WTC11 (cell line): ENCODE measurements around the gene QPCTL. TPM values are rescaled to one million over a fixed set of nuclear protein-coding genes. Genes with fewer than 3 reads are reported as not detected.

ENCODE experiments used
- ATAC-seq: fragments of 200-7000 bp; cut with Tn5 transposase; 2 replicates; pipeline ENCODE4 v1.10.0; 2021; ENCODE audit warnings: mild to moderate bottlenecking, moderate library complexity
- CTCF ChIA-PET: fragments of 300-600 bp; sonication (Branson Sonifier 250); formaldehyde crosslinking; loops from one replicate; lab custom pipeline; 2021; ENCODE audit warnings: antibody characterized with exemption; lab: Charles Lee
- POLR2A ChIA-PET: fragments of 350-600 bp; sonication (Branson Sonifier 250); formaldehyde crosslinking; loops from one replicate; lab custom pipeline; 2021; ENCODE audit warnings: antibody characterized with exemption; lab: Charles Lee
- DNase-seq: peaks from one replicate; pipeline ENCODE4 v3.0.0; 2021; ENCODE audit warnings: low spot score
- H3K27ac Mint-ChIP-seq: 2 replicates; pipeline ENCODE4 v1.8.0; 2021; ENCODE audit warnings: mixed read lengths
- H3K27me3 Mint-ChIP-seq: 2 replicates; pipeline ENCODE4 v1.8.0; 2021; ENCODE audit warnings: low read depth, mild to moderate bottlenecking, moderate library complexity, mixed read lengths
- H3K36me3 Mint-ChIP-seq: 2 replicates; pipeline ENCODE4 v1.8.0; 2021; ENCODE audit warnings: mixed read lengths
- H3K4me1 Mint-ChIP-seq: 2 replicates; pipeline ENCODE4 v1.8.0; 2022; ENCODE audit warnings: mixed read lengths
- H3K4me3 Mint-ChIP-seq: 2 replicates; pipeline ENCODE4 v1.8.0; 2021; ENCODE audit warnings: mild to moderate bottlenecking, moderate library complexity, mixed read lengths
- H3K9me3 Mint-ChIP-seq: 2 replicates; pipeline ENCODE4 v1.8.0; 2021; ENCODE audit warnings: mixed read lengths
- CBFB ChIP-seq: sonication (generic); formaldehyde crosslinking; IDR thresholded peaks from 2 replicates; pipeline ENCODE4 v1.8.1; 2022; ENCODE audit warnings: mild to moderate bottlenecking, low read depth, missing genetic modification reagents
- ELF4 ChIP-seq: sonication (generic); formaldehyde crosslinking; IDR thresholded peaks from 2 replicates; pipeline ENCODE4 v1.8.1; 2022; ENCODE audit warnings: low read depth, mild to moderate bottlenecking, moderate library complexity, missing genetic modification reagents
- FOXJ3 ChIP-seq: sonication (generic); formaldehyde crosslinking; IDR thresholded peaks from 2 replicates; pipeline ENCODE4 v1.9.0; 2021; ENCODE audit warnings: missing genetic modification reagents, mild to moderate bottlenecking, borderline replicate concordance
- PRRX2 ChIP-seq: fragments of 250-450 bp; sonication (Bioruptor Pico); IDR thresholded peaks from 2 replicates; pipeline ENCODE4 v1.8.0; 2021; ENCODE audit warnings: mild to moderate bottlenecking
- SMAD3 ChIP-seq: sonication (generic); formaldehyde crosslinking; IDR thresholded peaks from 2 replicates; pipeline ENCODE4 v1.8.0; 2022; ENCODE audit warnings: missing genetic modification reagents, mild to moderate bottlenecking, borderline replicate concordance
- SMAD4 ChIP-seq: sonication (generic); formaldehyde crosslinking; IDR thresholded peaks from 2 replicates; pipeline ENCODE4 v1.8.0; 2022; ENCODE audit warnings: mild to moderate bottlenecking, missing genetic modification reagents
- TP53 ChIP-seq: sonication (generic); formaldehyde crosslinking; IDR thresholded peaks from 2 replicates; pipeline ENCODE4 v1.8.1; 2023; ENCODE audit warnings: mild to moderate bottlenecking, missing genetic modification reagents
- ZNF121 ChIP-seq: sonication (generic); formaldehyde crosslinking; IDR thresholded peaks from 2 replicates; pipeline ENCODE4 v1.8.0; 2023; ENCODE audit warnings: missing genetic modification reagents
- ZNF138 ChIP-seq: sonication (generic); formaldehyde crosslinking; conservative IDR thresholded peaks from 2 replicates; pipeline ENCODE4 v1.8.1; 2022; ENCODE audit warnings: mild to moderate bottlenecking, moderate library complexity, missing genetic modification reagents
- total RNA-seq: library from RNA; stranded (reverse); gene quantifications from 3 replicates; pipeline ENCODE4 v1.2.3, GENCODE V29; 2021
- TF ChIP-seq, protein P1 (sequence below): sonication (generic); formaldehyde crosslinking; IDR thresholded peaks from 2 replicates; pipeline ENCODE4 v1.8.1; 2023; ENCODE audit warnings: mild to moderate bottlenecking, missing genetic modification reagents, borderline replicate concordance
- TF ChIP-seq, protein P2 (sequence below): sonication (generic); formaldehyde crosslinking; IDR thresholded peaks from 2 replicates; pipeline ENCODE4 v1.8.1; 2022; ENCODE audit warnings: low read depth, mild to moderate bottlenecking, moderate library complexity, missing genetic modification reagents, borderline replicate concordance
- TF ChIP-seq, protein P3 (sequence below): sonication (generic); formaldehyde crosslinking; IDR thresholded peaks from 2 replicates; pipeline ENCODE4 v1.8.0; 2023; ENCODE audit warnings: mild to moderate bottlenecking, missing genetic modification reagents
- TF ChIP-seq, protein P4 (sequence below): sonication (generic); formaldehyde crosslinking; IDR thresholded peaks from 2 replicates; pipeline ENCODE4 v1.8.0; 2022; ENCODE audit warnings: mild to moderate bottlenecking, missing genetic modification reagents
- TF ChIP-seq, protein P5 (sequence below): fragments of 250-450 bp; sonication (Bioruptor Pico); IDR thresholded peaks from 2 replicates; pipeline ENCODE4 v1.9.0; 2021; ENCODE audit warnings: moderate library complexity, mild to moderate bottlenecking, inconsistent platforms, borderline replicate concordance

QPCTL gene
- total RNA-seq, 1 experiment from 2014 or later: 33.3 TPM

DNA sequence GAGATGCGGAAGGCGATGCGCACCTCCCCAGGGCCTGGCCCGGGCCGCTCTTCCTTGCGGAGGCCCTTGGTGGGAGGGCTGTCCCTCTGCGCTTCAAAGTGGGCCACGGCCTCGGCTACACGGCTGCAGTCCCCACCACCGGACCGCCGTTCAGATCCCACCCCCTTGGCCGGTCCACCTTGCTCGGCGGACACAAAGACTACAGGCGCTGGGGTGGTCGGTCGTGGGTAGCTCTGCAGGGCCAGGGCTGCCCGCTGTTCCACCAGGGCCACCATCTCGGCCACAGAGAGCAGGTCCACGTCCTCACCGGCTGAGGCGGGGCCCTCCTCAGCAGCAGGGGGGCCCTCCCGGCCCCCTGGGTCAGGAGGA, 20.2 kb downstream of the QPCTL start (continued):
- TF ChIP-seq, protein P1, sequence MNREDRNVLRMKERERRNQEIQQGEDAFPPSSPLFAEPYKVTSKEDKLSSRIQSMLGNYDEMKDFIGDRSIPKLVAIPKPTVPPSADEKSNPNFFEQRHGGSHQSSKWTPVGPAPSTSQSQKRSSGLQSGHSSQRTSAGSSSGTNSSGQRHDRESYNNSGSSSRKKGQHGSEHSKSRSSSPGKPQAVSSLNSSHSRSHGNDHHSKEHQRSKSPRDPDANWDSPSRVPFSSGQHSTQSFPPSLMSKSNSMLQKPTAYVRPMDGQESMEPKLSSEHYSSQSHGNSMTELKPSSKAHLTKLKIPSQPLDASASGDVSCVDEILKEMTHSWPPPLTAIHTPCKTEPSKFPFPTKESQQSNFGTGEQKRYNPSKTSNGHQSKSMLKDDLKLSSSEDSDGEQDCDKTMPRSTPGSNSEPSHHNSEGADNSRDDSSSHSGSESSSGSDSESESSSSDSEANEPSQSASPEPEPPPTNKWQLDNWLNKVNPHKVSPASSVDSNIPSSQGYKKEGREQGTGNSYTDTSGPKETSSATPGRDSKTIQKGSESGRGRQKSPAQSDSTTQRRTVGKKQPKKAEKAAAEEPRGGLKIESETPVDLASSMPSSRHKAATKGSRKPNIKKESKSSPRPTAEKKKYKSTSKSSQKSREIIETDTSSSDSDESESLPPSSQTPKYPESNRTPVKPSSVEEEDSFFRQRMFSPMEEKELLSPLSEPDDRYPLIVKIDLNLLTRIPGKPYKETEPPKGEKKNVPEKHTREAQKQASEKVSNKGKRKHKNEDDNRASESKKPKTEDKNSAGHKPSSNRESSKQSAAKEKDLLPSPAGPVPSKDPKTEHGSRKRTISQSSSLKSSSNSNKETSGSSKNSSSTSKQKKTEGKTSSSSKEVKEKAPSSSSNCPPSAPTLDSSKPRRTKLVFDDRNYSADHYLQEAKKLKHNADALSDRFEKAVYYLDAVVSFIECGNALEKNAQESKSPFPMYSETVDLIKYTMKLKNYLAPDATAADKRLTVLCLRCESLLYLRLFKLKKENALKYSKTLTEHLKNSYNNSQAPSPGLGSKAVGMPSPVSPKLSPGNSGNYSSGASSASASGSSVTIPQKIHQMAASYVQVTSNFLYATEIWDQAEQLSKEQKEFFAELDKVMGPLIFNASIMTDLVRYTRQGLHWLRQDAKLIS (CRISPR knock-in tag): no peak
- no peak for TF ChIP-seq PRRX2 (CRISPR knock-in tag)

DNA sequence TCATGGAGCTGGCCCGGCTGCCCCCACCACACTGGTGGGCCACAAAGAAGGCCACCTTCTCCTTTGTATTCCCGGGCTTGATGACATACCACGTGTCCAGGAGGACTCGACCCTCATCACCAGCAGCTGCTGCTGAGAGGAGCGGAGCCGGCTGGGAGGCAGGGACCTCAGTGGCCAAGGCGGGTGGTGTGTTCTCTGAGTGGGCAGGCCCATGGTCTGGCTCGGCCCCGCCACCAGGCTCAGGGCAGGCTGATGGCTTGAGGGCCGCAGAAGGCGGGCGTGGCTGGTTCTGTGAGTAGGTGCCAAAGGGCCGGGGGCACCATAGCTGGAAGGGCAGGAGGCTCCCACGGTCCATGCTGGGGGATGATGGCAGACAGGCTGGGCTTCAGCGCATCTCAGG, 20.7 kb downstream of the QPCTL start:
- ChIA-PET POLR2A (interaction anchor here (1.0 kb wide), 1 partner anchor 56 kb away, joined by 5 read pairs; the partner anchor contains the start of gene SIX5), CTCF (interaction anchor here (0.9 to 1.4 kb wide), 3 partner anchors 20 to 104 kb away, joined by 4 to 7 read pairs (median 4); partner anchors contain the start of gene QPCTL)
- no peak for DNase-seq
- Mint-ChIP-seq H3K9me3 (no peaks in the 10 kb centered on the region), H3K27ac (no peak overlapping the region), H3K27me3 (no peaks in the 10 kb centered on the region; the same call in 1 of the 2 replicates), H3K4me1 (peaks cover 28% of the 10 kb centered on the region), H3K36me3 (no peaks in the 10 kb centered on the region; the same call in 1 of the 2 replicates), H3K4me3 (no peak overlapping the region)
- no peak for ATAC-seq
- TF ChIP-seq ZNF138 (CRISPR knock-in tag): no peak
- TF ChIP-seq, protein P2, sequence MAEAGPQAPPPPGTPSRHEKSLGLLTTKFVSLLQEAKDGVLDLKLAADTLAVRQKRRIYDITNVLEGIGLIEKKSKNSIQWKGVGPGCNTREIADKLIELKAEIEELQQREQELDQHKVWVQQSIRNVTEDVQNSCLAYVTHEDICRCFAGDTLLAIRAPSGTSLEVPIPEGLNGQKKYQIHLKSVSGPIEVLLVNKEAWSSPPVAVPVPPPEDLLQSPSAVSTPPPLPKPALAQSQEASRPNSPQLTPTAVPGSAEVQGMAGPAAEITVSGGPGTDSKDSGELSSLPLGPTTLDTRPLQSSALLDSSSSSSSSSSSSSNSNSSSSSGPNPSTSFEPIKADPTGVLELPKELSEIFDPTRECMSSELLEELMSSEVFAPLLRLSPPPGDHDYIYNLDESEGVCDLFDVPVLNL: no peak
- TF ChIP-seq, protein P3, sequence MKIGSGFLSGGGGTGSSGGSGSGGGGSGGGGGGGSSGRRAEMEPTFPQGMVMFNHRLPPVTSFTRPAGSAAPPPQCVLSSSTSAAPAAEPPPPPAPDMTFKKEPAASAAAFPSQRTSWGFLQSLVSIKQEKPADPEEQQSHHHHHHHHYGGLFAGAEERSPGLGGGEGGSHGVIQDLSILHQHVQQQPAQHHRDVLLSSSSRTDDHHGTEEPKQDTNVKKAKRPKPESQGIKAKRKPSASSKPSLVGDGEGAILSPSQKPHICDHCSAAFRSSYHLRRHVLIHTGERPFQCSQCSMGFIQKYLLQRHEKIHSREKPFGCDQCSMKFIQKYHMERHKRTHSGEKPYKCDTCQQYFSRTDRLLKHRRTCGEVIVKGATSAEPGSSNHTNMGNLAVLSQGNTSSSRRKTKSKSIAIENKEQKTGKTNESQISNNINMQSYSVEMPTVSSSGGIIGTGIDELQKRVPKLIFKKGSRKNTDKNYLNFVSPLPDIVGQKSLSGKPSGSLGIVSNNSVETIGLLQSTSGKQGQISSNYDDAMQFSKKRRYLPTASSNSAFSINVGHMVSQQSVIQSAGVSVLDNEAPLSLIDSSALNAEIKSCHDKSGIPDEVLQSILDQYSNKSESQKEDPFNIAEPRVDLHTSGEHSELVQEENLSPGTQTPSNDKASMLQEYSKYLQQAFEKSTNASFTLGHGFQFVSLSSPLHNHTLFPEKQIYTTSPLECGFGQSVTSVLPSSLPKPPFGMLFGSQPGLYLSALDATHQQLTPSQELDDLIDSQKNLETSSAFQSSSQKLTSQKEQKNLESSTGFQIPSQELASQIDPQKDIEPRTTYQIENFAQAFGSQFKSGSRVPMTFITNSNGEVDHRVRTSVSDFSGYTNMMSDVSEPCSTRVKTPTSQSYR (CRISPR knock-in tag): no peak
- no peak for TF ChIP-seq SMAD3
- no peak for TF ChIP-seq ELF4 (CRISPR knock-in tag)
- TF ChIP-seq FOXJ3 (CRISPR knock-in tag): no peak
- no peak for TF ChIP-seq ZNF121 (CRISPR knock-in tag)
- TF ChIP-seq CBFB: no peak
- TF ChIP-seq, protein P4, sequence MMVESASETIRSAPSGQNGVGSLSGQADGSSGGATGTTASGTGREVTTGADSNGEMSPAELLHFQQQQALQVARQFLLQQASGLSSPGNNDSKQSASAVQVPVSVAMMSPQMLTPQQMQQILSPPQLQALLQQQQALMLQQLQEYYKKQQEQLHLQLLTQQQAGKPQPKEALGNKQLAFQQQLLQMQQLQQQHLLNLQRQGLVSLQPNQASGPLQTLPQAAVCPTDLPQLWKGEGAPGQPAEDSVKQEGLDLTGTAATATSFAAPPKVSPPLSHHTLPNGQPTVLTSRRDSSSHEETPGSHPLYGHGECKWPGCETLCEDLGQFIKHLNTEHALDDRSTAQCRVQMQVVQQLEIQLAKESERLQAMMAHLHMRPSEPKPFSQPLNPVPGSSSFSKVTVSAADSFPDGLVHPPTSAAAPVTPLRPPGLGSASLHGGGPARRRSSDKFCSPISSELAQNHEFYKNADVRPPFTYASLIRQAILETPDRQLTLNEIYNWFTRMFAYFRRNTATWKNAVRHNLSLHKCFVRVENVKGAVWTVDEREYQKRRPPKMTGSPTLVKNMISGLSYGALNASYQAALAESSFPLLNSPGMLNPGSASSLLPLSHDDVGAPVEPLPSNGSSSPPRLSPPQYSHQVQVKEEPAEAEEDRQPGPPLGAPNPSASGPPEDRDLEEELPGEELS: no peak
- TF ChIP-seq TP53: no peak
- no peak for TF ChIP-seq SMAD4 (CRISPR knock-in tag)
- TF ChIP-seq, protein P5, sequence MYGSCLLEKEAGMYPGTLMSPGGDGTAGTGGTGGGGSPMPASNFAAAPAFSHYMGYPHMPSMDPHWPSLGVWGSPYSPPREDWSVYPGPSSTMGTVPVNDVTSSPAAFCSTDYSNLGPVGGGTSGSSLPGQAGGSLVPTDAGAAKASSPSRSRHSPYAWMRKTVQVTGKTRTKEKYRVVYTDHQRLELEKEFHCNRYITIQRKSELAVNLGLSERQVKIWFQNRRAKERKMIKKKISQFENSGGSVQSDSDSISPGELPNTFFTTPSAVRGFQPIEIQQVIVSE (CRISPR knock-in tag): no peak
